K562 (cell line): ENCODE measurements around the gene PRSS1. TPM values are rescaled to one million over a fixed set of nuclear protein-coding genes. Genes with fewer than 3 reads are reported as not detected.

Source experiments
- CBX1 ChIP-seq: sonication (generic); IDR thresholded peaks from 2 replicates; pipeline ENCODE4 v1.6.1; 2016; ENCODE audit warnings: antibody characterized with exemption, low read depth, mild to moderate bottlenecking
- CREM ChIP-seq: IDR thresholded peaks from 2 replicates; pipeline ENCODE4 v1.6.1; 2014; ENCODE audit warnings: antibody characterized with exemption, low read depth
- CXXC5 ChIP-seq: fragments of 250-450 bp; sonication (Bioruptor Pico); IDR thresholded peaks from 2 replicates; pipeline ENCODE4 v1.8.0; 2022; ENCODE audit warnings: inconsistent platforms, mild to moderate bottlenecking, moderate library complexity
- ELK3 ChIP-seq: fragments of 450-650 bp; formaldehyde crosslinking; IDR thresholded peaks from 2 replicates; pipeline ENCODE4 v1.4.0; 2020; ENCODE audit warnings: mild to moderate bottlenecking
- HBP1 ChIP-seq: fragments of 450-650 bp; formaldehyde crosslinking; IDR thresholded peaks from 2 replicates; pipeline ENCODE4 v1.4.0; 2022; ENCODE audit warnings: missing genetic modification characterization
- HINFP ChIP-seq: fragments of 450-650 bp; conservative IDR thresholded peaks from 2 replicates; pipeline ENCODE4 v1.6.1; 2016; ENCODE audit warnings: missing genetic modification characterization, low read depth, mild to moderate bottlenecking, control low read depth, missing compliant biosample characterization
- L3MBTL2 ChIP-seq: fragments of 450-650 bp; IDR thresholded peaks from 2 replicates; pipeline ENCODE4 v1.6.1; 2016; ENCODE audit warnings: mild to moderate bottlenecking, moderate library complexity
- PHTF2 ChIP-seq: fragments of 250-450 bp; sonication (Bioruptor Pico); IDR thresholded peaks from 2 replicates; pipeline ENCODE4 v1.5.0; 2021; ENCODE audit warnings: mild to moderate bottlenecking
- RFX1 ChIP-seq: fragments of 450-650 bp; IDR thresholded peaks from 2 replicates; pipeline ENCODE4 v1.6.1; 2016; ENCODE audit warnings: mild to moderate bottlenecking, moderate library complexity
- SIN3A ChIP-seq, 2 experiments: fragments of 150-350 bp in 1 of 2; IDR thresholded peaks; 2 replicates each; pipeline ENCODE4 v1.6.1; 2011 to 2016; ENCODE audit warnings: borderline replicate concordance in 2 of 2, low read depth in 2 of 2, low read length in 2 of 2, mild to moderate bottlenecking in 2 of 2, moderate library complexity in 2 of 2; ENCODE audit not compliant: control insufficient read depth in 1 of 2
- TEAD1 ChIP-seq, 2 experiments: fragments of 450-650 bp in 1 of 2; sonication (generic) in 1 of 2; formaldehyde crosslinking; IDR thresholded peaks; 2 replicates each; pipeline versions ENCODE4 v1.4.0 to v1.8.0; 2020 to 2022; ENCODE audit warnings: mild to moderate bottlenecking in 2 of 2, missing genetic modification reagents in 1 of 2
- TFAM ChIP-seq: fragments of 250-450 bp; sonication (Bioruptor Pico); conservative IDR thresholded peaks from 2 replicates; pipeline ENCODE4 v1.5.0; 2021; ENCODE audit warnings: mild to moderate bottlenecking, moderate library complexity
- ZBTB5 ChIP-seq: fragments of 450-650 bp; IDR thresholded peaks from 2 replicates; pipeline ENCODE4 v1.6.1; 2017; ENCODE audit warnings: antibody characterized with exemption
- ZC3H11A ChIP-seq: IDR thresholded peaks from 2 replicates; pipeline ENCODE4 v1.6.1; 2012; ENCODE audit warnings: low read depth, low read length, improper control_type of control experiment
- ZFP36 ChIP-seq: fragments of 150-350 bp; IDR thresholded peaks from 2 replicates; pipeline ENCODE4 v1.6.1; 2018; ENCODE audit warnings: low read length, low read depth; ENCODE audit not compliant: partially characterized antibody
- ZNF140 ChIP-seq: fragments of 250-450 bp; sonication (Bioruptor Pico); IDR thresholded peaks from 2 replicates; pipeline ENCODE4 v1.8.0; 2021; ENCODE audit warnings: moderate library complexity, mild to moderate bottlenecking, inconsistent platforms
- ZNF57 ChIP-seq: fragments of 450-650 bp; formaldehyde crosslinking; IDR thresholded peaks from 2 replicates; pipeline ENCODE4 v1.4.0; 2020; ENCODE audit warnings: mild to moderate bottlenecking, moderate library complexity
- ZNF740 ChIP-seq, 3 experiments: fragments of 200-800 bp in 1 of 3; sonication (Bioruptor generic) in 1 of 3; sonication (generic) in 1 of 3; formaldehyde crosslinking in 1 of 3; IDR thresholded peaks; 2 replicates each; pipeline versions ENCODE4 v1.6.1 to v1.8.0; 2016 to 2022; ENCODE audit warnings: mild to moderate bottlenecking in 2 of 3, missing compliant biosample characterization in 2 of 3, missing genetic modification characterization in 2 of 3, missing genetic modification reagents in 1 of 3
- polyA plus RNA-seq, 8 experiments: library from polyadenylated mRNA; depleted of rRNA in 4 of 8; stranded (reverse) in 5 of 8; unstranded in 3 of 8; fragments of >200 nt; fragmentation: Nextera tagmentation in 2 of 8; fragmentation: Illumina TruSeq in 1 of 8; extraction: Ambion mirVana in 2 of 8; extraction: Trizol in 1 of 8; gene quantifications; 2 replicates each; pipeline versions ENCODE4 v1.2.1 to v1.2.3, GENCODE V29; 2011 to 2014; ENCODE audit warnings: inconsistent platforms in 1 of 8, missing spikeins in 1 of 8
- total RNA-seq, 7 experiments: library from RNA; depleted of rRNA in 6 of 7; stranded (reverse); fragments of >200 nt in 6 of 7; fragmentation: Illumina TruSeq in 2 of 7; extraction: Trizol in 2 of 7; gene quantifications; 2 replicates each; pipeline versions ENCODE4 v1.2.1 to v1.2.3, GENCODE V29; 2011 to 2021; ENCODE audit warnings: low replicate concordance in 1 of 7

The PRSS1 gene
- total and polyA plus RNA-seq, 9 of the 15 experiments (the other 6 are each of a cell fraction or from before 2014, with no cell fraction given): 0.07 to 6.6 (median 0.20) TPM; not detected in 6

GRCh38 chr7:142782922-142783900 lies 33.9 kb downstream of the PRSS1 start (continued):
- TF ChIP-seq HBP1 (CRISPR knock-in tag) (0 out of 2 replicates have a peak, but pooled peaks have one; percentile 36), SIN3A (IDR thresholded peaks at IDR 0.05; ENCODE audit: borderline replicate concordance in 2 of 2, control insufficient read depth in 1 of 2, low read depth in 2 of 2, low read length in 2 of 2) (no peak), CREM (peak; percentile 48; the same call in 1 of the 2 replicates), ZNF740 (CRISPR knock-in tag; IDR thresholded peaks at IDR 0.05) (peak; percentile 54; the same call in 1 of the 2 replicates), ZNF740 (tag; IDR thresholded peaks at IDR 0.05) (no peak), ZFP36 (peak; percentile 96), ZBTB5 (0 out of 2 replicates have a peak, but pooled peaks have one; percentile 10), RFX1 (no peak), CXXC5 (CRISPR knock-in tag) (no peak; the same call in none of the 2 replicates), L3MBTL2 (0 out of 2 replicates have a peak, but pooled peaks have one; percentile 24), TEAD1 (CRISPR knock-in tag; IDR thresholded peaks at IDR 0.05) (peak in 1 of 2 experiments; percentile 76; a peak in 1 of 4 replicates), ZNF57 (CRISPR knock-in tag) (no peak), PHTF2 (CRISPR knock-in tag) (no peak), HINFP (tag) (peak; percentile 90), TFAM (CRISPR knock-in tag) (no peak), ZC3H11A (0 out of 2 replicates have a peak, but pooled peaks have one; percentile 6), ELK3 (0 out of 2 replicates have a peak, but pooled peaks have one; percentile 41), CBX1 (peak; percentile 70; the same call in 1 of the 2 replicates), ZNF140 (CRISPR knock-in tag) (no peak)
